HG02763 (cell line): Measurements from ENCODE around the gene OR8D2.

ENCODE experiments used
- ATAC-seq: cut with Tn5 transposase; IDR thresholded peaks from one replicate; pipeline ENCODE4 v1.9.1; 2021; ENCODE audit warnings: mild to moderate bottlenecking, moderate library complexity; ENCODE audit not compliant: unreplicated experiment

Gene OR8D2, protein sequence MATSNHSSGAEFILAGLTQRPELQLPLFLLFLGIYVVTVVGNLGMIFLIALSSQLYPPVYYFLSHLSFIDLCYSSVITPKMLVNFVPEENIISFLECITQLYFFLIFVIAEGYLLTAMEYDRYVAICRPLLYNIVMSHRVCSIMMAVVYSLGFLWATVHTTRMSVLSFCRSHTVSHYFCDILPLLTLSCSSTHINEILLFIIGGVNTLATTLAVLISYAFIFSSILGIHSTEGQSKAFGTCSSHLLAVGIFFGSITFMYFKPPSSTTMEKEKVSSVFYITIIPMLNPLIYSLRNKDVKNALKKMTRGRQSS

DNA sequence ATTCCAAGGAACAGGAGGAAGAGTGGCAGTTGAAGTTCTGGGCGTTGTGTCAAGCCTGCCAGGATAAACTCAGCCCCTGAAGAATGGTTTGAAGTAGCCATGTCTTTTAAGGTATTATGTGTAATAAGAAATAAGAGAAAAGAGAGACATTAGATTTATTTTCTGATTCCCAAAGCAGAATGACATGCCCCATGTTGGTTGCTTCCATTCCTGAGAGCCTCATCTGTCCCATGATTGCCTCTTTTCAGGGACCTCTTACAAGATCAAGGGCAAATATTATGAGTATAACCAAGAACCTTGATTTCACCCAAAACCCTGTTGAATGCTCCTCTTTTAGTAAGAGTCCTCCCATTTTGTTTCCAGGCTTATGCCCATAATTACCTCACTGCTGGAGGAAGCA is at the start of gene OR8D2:
TSS of gene OR8D2 (minus strand) at position 101 of the 400 bp plus-strand sequence. CDS start at position 101, 0 bp downstream.
- ATAC-seq, result no peak

DNA sequence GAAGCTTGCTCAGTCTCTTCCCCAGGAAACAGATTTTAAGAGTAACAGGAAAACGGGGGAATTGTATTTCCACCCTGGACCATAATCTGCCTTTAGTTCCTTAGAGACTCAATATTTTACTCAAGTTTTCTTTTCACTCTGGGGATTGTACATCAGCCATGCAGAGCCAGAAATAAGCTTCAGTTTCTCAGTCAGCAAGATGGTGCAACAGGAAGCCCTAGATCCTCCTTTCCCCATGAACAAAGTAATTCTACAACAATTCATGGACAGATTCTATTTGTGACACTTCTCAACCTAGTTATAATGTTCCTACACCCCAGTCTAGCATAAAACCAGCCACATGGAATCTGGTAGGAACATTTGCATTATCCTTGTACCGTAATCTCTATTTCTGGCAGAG is 39.6 kb upstream of the OR8D2 start:
- no peak for ATAC-seq

DNA sequence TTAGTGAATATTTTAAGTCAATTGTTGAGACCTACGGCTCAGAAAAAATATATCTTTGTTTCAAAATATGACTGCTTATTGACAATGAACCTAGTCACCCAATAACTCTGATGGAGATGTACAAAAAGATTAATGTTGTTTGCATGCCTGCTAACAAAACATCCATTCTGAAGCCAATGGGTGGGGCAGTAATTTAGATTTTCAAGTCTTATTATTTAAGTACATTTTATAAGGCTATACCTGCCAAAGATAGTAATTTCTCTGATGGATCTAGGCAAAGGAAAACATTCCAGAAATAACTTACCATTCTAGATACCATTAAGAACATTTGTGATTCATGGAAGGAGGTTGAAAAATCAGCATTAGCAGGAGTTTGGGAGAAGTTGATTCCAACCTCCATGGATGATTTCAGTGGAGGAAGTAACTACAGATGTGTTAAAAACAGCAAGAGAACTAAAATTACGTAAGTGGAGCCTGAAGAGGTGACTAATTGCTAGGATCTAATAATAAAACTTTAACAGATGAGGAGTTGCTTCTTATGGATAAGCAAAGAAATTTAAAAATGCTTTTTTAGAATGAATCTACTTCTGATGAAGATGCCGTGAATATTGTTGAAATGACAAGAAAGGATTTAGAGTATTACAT is 26.4 kb upstream of the OR8D2 start:
- ATAC-seq, result no peak

DNA sequence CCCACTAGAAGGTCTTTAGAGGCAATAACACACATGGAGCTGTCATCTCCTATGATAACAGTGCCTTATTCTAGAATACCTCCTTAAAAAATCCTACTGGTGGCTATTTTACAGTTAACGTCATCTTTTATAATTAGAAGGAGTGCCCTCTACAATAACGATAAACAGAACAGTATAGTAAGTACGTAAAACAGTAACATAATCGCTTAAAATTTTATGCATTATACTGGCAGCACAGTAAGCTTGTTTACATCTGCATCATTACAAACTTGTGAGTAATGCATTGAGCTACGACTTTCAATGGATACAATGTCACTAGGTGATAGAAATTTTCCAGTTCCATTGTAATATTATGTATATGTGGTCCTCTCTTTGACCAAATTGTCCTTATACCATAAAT is 24.3 kb upstream of the OR8D2 start:
- ATAC-seq, result no peak

DNA sequence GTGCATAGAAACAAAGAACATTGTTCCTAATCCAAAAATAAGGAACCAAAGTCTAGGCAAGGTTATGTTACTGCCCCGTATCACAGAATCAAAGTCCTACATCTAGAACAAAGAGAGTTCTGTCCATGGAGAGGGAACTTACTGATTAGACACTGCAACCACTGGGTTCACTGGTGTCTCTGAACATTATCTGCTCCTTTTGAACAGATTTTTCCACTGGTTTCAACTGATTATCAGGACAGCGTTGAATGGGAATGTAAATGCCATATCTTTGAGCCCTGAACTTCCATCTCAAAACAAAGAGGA is 20.1 kb upstream of the OR8D2 start:
- ATAC-seq, result no peak

DNA sequence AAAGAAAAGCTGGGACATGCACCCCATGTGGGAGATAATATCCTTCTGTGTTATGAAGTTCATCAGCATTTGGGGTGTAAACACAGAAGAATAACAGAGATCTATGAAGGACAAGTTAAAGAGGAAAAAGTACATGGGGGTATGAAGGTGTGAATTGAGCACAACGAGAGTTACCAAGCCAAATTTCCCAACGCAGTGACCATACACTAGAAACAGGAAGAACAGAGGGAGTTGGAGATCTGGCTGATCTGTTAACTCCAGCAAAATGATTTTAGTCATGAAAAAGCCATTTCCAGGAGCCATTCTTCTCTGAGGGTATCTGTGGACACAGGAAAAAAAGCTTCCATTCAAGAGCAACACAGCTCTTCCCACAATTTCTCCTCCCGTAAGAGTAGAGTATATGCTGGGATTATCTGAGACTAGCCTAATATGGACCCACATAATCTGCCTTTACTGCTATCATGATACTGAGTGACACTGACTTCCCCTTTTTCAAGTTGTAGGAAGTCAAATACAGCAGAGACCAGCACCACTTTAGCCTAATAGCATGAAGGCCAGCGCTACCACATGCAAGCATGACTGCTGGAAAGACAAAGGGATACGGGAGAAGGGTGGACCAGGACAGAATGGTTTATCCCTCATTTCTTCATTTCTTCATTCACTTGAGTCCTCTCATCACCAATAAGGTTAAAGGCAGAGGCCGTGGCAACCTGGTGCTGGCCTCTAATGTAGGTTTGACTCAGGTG is 19.6 kb upstream of the OR8D2 start:
- ATAC-seq, result no peak

DNA sequence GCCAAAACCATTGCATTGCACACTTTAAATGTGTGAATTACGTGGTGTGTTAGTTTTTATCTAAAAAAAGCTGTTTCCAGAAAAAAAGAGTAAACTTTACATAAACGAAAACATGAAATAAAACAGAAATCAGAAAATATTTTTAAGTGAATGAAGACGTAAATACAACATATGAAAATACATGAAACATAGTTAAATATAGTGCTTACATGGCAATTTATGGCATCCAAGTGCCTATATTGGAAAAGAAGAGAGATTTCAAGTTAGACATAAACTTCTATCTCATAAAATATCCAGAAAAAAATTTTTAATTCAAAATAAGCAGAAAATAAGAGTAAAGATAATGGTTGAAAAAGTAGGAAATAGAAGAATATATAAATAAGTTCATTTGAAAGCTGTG is 11.9 kb upstream of the OR8D2 start:
- no peak for ATAC-seq

DNA sequence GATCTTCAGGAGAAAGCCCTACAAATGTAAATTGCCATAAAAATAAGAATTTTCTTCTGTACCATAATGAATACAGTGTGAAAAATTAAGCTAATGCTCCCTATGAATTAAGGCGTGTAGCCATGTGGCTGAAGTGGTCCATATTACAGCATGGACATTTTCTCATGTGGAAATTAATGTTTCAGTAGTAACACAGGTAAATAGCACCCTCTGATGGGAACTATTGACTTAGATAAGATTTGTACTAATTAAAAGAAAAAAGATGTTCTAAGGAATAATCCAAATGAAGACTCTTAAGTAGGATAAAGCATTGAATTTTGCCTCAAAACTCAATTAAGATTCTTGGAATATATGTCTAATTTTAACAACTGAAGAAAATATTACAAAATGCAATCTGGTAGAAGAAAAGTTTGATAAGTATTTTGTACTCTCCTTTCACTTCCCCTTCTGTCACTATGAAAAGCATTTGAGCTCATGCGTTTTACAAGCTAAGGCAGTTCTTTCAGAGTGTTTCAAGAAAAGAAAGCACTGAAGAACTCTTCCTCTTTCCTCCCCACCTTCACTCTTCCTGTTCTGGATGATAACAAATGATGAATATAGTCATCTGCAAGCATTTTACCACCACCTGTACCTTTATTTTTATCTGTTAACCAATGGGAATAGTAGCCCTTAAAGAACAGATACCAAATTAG is 9.9 kb upstream of the OR8D2 start:
- peak; percentile 89 for ATAC-seq

DNA sequence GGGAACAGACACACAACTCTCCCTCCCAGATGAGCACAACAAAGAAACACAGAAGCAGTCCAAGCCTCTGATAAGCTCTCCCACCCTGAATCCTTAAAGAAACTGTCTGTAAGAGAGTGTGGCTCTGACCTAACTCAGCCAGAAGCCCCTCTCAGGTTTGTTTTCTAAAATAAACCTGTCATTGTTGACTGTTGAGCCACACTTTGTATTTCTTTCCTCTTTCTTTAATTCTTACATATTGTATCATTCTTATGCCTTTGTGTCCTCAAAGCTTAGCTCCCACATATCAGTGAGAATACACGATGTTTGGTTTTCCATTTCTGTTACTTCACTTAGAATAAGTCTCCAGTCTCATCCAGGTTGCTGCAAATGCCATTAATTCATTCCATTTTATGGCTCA is 7.8 kb upstream of the OR8D2 start:
- ATAC-seq, result no peak

DNA sequence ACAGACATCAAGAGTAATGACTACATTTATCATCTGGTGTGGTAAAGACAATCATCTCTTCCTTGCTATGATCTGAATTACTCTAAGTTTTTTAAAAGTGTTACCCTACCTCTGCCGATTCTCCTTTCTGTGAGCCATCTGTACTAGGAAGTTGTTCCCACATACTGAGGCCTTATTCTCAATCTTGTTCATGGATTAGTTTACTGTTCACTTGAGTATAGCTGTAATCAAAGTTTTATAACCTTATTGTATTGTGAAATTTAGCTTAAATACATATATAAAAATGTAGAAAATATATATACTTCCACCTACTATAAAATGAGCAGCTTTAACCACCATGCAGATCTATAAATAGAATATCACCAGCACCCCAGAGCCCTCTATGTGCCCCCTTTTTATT is 2.4 kb upstream of the OR8D2 start:
- ATAC-seq, result no peak

DNA sequence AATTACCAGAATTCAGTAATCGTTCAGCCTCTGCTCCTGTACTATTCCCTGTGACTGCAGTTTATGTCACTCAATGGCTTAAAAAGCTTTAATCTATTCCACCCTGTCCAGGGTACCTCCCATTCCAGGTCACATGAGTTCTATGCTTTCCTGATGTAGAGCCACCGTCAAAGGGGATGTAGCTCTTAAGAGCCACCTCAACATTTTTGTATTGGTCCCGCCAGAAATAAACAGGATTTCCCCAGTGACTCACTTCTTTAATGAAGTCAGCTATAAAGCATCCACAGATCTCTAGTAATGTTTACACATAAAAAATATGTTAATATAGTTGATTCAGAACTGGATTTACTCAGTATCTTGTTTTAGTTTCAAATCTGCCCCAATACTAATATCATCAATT is 4.9 kb downstream of the OR8D2 start:
- ATAC-seq, result no peak

DNA sequence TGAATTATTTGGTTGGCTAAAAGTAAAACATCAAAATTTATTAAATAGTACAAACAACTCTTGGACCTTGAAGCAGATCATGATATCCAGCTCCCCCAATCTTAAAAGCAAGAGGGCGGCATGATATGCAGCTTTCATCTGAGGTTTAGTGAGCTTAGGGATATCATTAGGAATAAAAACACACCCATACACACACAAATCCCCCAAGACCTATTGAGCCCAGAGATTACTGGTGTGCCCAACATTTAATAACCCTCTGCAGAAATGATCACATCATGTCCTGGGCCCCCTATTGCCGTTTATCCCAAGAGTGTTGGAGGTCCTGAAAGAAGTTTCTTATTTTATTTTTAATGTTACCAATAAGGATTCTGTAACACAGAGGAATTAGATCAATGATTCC is 6.1 kb downstream of the OR8D2 start, which contains the start of gene OR8D1:
TSS of gene OR8D1 (minus strand) at position 101 of the 400 bp plus-strand sequence. CDS start 3,183 bp downstream, outside the sequence.
- ATAC-seq, result no peak

DNA sequence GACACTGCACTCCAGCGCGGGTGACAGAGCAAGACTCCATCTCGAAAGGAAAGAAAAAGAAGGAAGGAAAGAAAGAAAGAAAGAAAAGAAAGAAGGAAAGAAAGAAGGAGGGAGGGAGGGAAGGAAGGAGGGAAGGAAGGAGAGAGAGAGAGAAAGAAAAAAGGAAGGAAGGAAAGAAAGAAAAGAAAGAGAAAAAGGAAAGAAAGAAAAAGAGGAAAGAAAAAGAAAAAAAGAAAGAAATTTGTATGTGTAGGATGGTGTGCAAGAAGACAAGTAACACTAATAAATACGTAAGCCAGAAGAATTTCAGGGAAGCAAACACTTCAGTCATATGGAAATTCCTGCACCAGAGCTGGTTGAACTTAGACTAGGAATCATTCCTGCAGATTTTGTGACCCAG is 6.9 kb downstream of the OR8D2 start:
- no peak for ATAC-seq

DNA sequence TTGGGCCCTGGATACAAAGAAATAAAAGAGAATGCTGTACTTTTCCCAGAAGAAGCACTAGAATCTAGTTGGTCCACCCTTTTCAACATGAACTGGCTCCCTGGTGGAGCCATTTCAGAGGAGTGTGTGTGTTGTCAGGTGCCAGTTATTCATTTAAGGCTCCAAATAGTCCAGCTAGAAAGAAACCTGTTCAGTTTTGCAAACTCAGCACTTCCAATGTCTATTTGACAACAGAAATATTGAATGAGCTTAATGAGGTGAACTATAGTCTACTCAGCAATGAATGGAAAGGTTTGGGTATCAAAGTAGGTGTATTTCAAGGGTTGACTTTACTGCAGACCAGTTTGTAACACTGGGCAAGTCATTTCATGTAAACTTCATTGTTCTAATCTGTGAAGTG is 8.3 kb downstream of the OR8D2 start:
- no peak for ATAC-seq

DNA sequence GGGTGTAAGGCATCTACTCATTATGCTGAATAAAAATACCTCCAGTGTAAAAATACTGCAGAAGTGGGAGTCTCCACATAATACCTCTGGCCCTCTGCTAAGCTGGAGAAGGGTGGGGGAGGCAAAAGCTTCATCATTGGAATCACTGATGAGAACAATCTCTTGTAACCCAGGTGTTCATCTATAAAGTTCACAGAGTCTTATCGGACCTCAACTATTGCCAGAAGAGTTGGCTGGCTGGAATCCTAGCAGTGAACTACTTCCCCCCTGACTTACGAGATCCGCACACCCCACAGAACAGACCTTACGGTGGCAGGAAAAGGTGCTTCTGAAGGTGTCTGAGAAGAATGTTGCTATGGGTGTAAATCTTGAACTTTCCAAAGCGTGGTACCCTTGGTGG is 8.7 kb downstream of the OR8D2 start:
- no peak for ATAC-seq

DNA sequence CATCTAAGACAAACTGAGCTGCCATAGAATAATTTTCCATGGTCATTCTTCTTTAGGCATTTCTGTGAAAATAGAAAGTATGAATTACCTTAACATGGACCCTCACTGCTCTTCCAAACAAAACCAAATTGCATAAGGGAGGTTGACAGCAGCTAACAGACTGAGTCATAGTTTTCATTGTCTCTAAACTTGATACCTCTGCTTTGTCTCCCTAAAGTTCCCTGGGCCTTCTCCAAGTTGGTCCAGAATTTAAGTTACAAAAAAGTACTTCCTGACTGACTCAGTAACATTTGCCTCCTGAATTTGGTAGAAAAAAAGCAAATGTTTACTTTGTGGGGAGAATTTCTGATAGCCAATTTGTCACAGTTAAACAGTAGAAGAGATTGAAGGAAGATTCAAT is 9.3 kb downstream of the OR8D2 start:
- ATAC-seq, result no peak

DNA sequence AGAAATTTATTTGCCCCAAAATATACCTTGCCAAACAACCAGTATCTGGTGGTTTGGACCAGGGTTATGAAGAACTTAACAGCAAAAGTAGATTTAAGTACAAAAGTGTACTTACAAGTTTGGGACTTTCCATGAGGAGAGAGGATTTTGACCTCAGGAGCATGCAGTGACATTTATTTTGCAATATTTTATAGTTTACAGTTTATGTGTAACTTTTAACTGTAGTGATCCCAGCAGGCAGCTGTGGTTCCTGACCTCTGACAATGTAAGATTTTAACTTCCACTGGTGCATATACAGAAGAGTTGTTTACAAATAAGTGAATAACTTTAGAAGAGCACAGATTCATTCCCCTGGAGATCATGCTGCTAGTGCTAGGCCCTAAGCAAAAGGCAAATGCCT is 12.9 kb downstream of the OR8D2 start:
- ATAC-seq, result no peak

DNA sequence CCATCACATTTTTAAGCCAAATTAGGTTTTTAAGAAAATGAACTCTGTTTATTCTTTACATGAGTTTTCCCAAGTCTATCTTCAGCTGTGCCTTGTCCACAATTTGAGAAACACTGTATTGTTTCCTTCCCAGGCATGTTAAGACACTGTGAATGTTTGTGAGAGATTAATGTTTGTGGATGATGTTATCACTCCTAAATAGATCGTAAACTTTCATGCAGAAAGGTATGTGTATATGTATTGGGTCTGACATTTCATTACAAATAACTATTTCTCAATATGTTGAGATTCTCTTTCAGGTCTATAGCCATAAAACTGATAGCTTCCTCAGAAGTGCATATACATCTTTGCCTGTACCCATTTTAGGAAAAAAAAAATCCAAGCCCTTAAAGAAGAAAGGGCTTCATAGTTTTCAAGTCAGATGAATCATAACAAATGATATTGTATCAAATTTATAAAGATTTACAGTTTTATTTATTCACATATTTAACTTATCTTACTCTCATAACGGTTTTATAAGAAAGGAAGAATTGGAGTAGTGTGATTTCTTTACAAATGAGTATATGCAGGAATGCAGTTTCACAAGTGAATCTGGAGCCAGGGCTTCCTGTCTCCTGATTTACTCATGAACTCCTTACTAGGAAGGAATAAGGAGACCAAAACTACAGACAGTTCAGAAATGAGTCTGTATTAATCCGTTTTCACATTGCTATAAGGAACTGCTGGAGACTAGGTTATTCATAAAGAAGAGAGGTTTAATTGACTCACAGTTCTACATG is 17.5 kb downstream of the OR8D2 start:
- no peak for ATAC-seq

DNA sequence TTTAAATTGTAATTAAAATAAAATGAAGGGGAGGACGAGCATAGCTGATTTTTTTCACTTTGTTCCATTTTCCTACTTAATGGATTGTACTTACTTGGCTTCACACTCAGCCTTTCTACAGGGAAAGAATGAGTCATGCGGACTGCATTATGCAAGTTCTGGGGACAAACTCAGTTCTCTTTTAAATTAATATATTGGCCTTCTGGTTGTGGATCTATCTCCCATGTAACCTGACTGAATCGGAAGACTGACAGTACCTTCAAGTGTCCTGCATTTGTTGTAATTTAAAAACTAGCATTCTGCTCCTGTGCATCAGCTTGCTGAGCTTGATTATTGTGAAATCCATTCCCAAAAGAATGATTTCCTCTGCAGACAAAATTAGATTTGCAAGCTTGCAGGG is 18.4 kb downstream of the OR8D2 start:
- no peak for ATAC-seq

DNA sequence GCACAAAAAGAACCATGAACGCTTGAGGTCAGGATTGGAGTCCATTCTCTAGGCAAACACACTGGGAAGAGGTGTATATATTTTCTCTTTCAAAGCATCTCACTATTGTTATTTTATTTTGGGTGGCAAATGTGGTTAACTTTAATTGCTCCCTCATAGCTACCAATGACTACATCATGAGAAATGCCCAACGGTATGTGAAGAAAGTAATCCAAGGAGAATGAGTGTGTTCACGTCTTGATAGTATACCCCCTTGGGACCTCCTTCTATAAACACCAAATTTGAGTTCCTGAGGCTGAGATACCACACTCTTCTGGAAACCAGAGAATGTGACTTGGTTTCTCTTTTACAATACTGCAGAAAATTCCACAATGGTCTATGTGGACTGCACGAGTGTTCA is 22.1 kb downstream of the OR8D2 start:
- ATAC-seq, result no peak

DNA sequence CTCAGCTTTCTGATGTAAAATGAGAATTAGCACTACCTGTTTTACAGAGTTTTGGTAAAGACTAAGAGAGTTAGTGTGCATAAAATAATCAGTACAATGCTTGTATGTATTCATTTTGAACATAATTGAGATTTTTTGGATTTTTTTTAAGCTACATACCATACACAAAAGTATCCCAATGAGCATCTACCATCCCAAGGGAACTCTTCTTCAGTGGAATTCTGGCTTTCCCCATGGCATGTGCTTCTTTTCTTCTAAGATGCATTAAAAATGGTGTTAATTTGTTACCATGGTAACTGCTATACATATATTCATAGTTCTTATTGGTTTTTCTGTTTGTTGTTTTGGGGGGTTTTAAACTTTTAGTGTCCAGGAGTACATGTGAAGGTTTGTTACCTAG is 24.0 kb downstream of the OR8D2 start:
- ATAC-seq, result no peak
